Right lobe of liver (tissue), 6 donors: ENCODE measurements around the gene ACSL6. TPM values are rescaled to one million over a fixed set of nuclear protein-coding genes. Genes with fewer than 3 reads are reported as not detected.

Experiments
- ATAC-seq, 4 donors: fragments of 200-7000 bp; cut with Tn5 transposase; one replicate each; pipeline ENCODE4 v1.9.1; 2020; ENCODE audit warnings: mild to moderate bottlenecking in 4 of 4, moderate library complexity in 4 of 4
- DNase-seq, 3 donors: peaks; one replicate each; pipeline ENCODE4 v3.0.0-alpha.2; 2020
- H3K27ac ChIP-seq, 3 donors: fragments of 200-600 bp; one replicate each; pipeline ENCODE4 v1.8.0; 2022
- H3K27me3 ChIP-seq, 2 donors: fragments of 200-600 bp; one replicate each; pipeline ENCODE4 v1.8.0; 2022
- H3K36me3 ChIP-seq, 4 donors: fragments of 200-600 bp; sonication (generic) in 1 of 4; one replicate each; pipeline versions ENCODE4 v1.5.1 to v1.8.0; 2017 to 2022; ENCODE audit warnings: control low read depth in 1 of 4
- H3K4me1 ChIP-seq, 4 donors: fragments of 200-600 bp; sonication (generic) in 1 of 4; one replicate each; pipeline versions ENCODE4 v1.5.1 to v1.8.0; 2017 to 2022; ENCODE audit warnings: control low read depth in 1 of 4
- H3K4me3 ChIP-seq, 3 donors: fragments of 200-600 bp; one replicate each; pipeline ENCODE4 v1.8.0; 2022
- H3K9me3 ChIP-seq, 4 donors: fragments of 200-600 bp; sonication (generic) in 1 of 4; one replicate each; pipeline versions ENCODE4 v1.5.1 to v1.8.0; 2017 to 2022; ENCODE audit warnings: control low read depth in 1 of 4
- POLR2A ChIP-seq: fragments of 450-650 bp; IDR thresholded peaks from one replicate; pipeline ENCODE4 v1.6.1; 2017; ENCODE audit warnings: antibody characterized with exemption, mild to moderate bottlenecking
- WGBS: methylation state at CpG from one replicate; pipeline ENCODE4 v1.1.6; 2018; ENCODE audit warnings: low coverage, low lambda C conversion rate; ENCODE audit not compliant: insufficient coverage; ENCODE audit errors: missing lambda C conversion rate; 5-methylcytosine and 5-hydroxymethylcytosine counted together
- intact Hi-C, 2 donors: fragments of 100-400 bp; cut with DNase I; formaldehyde crosslinking; loops; one replicate each; pipeline versions ENCODE4 v1.11.2 to v1.14.1; 2022
- total RNA-seq, 6 experiments: library from RNA; depleted of rRNA in 2 of 6; stranded (reverse); fragments of >200 nt in 2 of 6; fragmentation: NEBNext Ultra II Directional in 3 of 6; extraction: Animal tissue kit (Norgen Biotek cat#: 25700) in 3 of 6; gene quantifications; one replicate each; pipeline versions ENCODE4 v1.1.0 to v1.2.4, GENCODE V29; 2016 to 2023
- TF ChIP-seq, protein P1 (sequence below), 4 donors: fragments of 200-600 bp in 3 of 4; fragments of 450-650 bp in 1 of 4; IDR thresholded peaks; one replicate each; pipeline versions ENCODE4 v1.5.1 to v1.8.0; 2016 to 2022; ENCODE audit warnings: antibody characterized with exemption in 4 of 4, mild to moderate bottlenecking in 2 of 4
- donor health status: DM: no; HTN: yes; CAD: no.
- donor health status: DM: no; HTN: no; CAD: no.
- donor health status: DM: no; HTN: no; CAD: no.
- donor health status: DM: no; HTN: yes; CAD: no.
- donor health status: DM: no; HTN: yes; CAD: no.

Gene ACSL6
- total RNA-seq, 6 experiments from 2014 or later: 1.3 to 6.0 (median 4.6) TPM

GRCh38 chr5:132003170-132003744, 8.2 kb downstream of the ACSL6 start:
- ATAC-seq: no peak
- WGBS: 54% methylated on average over 5 of the region's 12 CpGs
- intact Hi-C loops: loop anchor here (10.0 kb wide), 3 partner anchors 198 to 418 kb away; no protein-coding TSS in a partner anchor

GRCh38 chr5:132002757-132003156, 8.7 kb downstream of the ACSL6 start:
- H3K27ac ChIP-seq: no peak overlapping the region
- H3K4me1 ChIP-seq: peaks cover 0 to 16% (median 2%) of the 10 kb centered on the region in 4 donors
- H3K4me3 ChIP-seq: no peak overlapping the region
- intact Hi-C loops: loop anchor here (10.0 kb wide), 3 partner anchors 198 to 418 kb away; no protein-coding TSS in a partner anchor
- TF ChIP-seq, protein P1, sequence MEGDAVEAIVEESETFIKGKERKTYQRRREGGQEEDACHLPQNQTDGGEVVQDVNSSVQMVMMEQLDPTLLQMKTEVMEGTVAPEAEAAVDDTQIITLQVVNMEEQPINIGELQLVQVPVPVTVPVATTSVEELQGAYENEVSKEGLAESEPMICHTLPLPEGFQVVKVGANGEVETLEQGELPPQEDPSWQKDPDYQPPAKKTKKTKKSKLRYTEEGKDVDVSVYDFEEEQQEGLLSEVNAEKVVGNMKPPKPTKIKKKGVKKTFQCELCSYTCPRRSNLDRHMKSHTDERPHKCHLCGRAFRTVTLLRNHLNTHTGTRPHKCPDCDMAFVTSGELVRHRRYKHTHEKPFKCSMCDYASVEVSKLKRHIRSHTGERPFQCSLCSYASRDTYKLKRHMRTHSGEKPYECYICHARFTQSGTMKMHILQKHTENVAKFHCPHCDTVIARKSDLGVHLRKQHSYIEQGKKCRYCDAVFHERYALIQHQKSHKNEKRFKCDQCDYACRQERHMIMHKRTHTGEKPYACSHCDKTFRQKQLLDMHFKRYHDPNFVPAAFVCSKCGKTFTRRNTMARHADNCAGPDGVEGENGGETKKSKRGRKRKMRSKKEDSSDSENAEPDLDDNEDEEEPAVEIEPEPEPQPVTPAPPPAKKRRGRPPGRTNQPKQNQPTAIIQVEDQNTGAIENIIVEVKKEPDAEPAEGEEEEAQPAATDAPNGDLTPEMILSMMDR (IDR thresholded peaks at IDR 0.05): no peak
- TF ChIP-seq POLR2A: no peak
- DNase-seq (no peak), ATAC-seq (no peak)
- no CpG with 5 or more reads among the region's 2 CpGs for WGBS
- H3K9me3 ChIP-seq: no peaks in the 10 kb centered on the region
- no peaks in the 10 kb centered on the region for H3K27me3 ChIP-seq
- H3K36me3 ChIP-seq: no peaks in the 10 kb centered on the region

More at GRCh38 chr5:132003170-132003744, 8.2 kb downstream of the ACSL6 start:
- Histone ChIP-seq H3K27me3 (no peaks in the 10 kb centered on the region), H3K9me3 (no peaks in the 10 kb centered on the region), H3K27ac (no peak overlapping the region), H3K4me3 (no peak overlapping the region), H3K4me1 (peaks cover 0 to 11% (median 0%) of the 10 kb centered on the region in 4 donors), H3K36me3 (no peaks in the 10 kb centered on the region)
- no peak for DNase-seq
- TF ChIP-seq POLR2A: no peak
- TF ChIP-seq, protein P1 (IDR thresholded peaks at IDR 0.05): no peak

DNA sequence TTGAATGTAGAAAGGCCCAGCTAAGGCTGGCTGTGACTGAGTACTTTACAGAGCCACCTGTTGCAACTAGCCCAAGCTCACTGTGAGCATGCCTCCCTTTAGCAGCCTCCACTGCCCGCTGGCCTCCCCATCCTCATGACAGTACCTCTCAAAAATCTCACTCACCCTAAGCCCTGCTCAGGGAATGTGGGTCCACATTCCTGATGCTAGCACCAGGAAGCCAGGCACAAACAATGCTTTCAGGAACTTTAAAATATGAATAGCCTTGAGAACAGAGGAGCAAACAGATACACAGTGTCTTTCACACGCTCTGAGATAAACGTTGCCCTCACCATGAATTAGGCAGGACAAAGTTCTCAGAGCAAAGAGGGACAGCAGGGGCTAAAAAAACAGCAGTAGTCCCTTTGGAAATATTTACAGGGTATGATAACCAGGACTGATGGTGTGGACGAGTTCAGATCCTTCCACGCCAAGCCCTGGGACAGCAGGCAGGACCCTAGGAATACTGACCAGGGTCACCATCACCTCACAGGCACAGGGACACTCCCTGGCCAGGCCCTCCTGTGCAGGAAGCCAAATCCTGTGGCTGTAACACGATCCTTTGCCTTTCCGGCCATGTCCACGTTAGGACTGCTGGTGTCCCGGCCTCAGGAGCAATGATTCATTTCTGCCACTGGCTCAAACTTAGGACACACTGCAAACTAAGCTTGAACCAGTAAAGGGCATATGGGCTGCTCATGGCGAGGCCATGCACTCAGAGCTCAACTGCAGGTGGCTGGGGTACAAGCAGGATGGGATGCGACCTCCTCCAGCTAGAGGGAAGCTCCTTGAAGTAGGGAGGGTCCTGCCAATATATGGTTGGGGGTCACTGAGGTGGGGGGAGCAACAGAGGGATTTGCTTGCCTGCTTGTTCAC, 9.6 kb downstream of the ACSL6 start:
- H3K36me3 ChIP-seq: no peaks in the 10 kb centered on the region
- H3K27ac ChIP-seq: no peak overlapping the region
- no peak overlapping the region for H3K4me3 ChIP-seq
- TF ChIP-seq POLR2A: no peak
- TF ChIP-seq, protein P1 (IDR thresholded peaks at IDR 0.05): no peak
- intact Hi-C loops: loop anchor here (10.0 kb wide), 3 partner anchors 197 to 417 kb away; no protein-coding TSS in a partner anchor
- H3K27me3 ChIP-seq: no peaks in the 10 kb centered on the region
- H3K9me3 ChIP-seq: no peaks in the 10 kb centered on the region
- DNase-seq (no peak), ATAC-seq (no peak)
- 59% methylated on average over 6 of the region's 11 CpGs for WGBS
- peaks cover 0 to 24% (median 7%) of the 10 kb centered on the region in 4 donors for H3K4me1 ChIP-seq

GRCh38 chr5:132000677-132001453, 10.6 kb downstream of the ACSL6 start:
- peak in 2 of 4 donors; percentile 5 to 61 for ATAC-seq
- Histone ChIP-seq H3K9me3 (no peaks in the 10 kb centered on the region), H3K4me3 (no peak overlapping the region), H3K27me3 (no peaks in the 10 kb centered on the region), H3K36me3 (no peaks in the 10 kb centered on the region), H3K27ac (no peak overlapping the region), H3K4me1 (peaks cover 0 to 33% (median 11%) of the 10 kb centered on the region in 4 donors)
- peak in 1 of 3 donors; percentile 59 for DNase-seq
- TF ChIP-seq POLR2A: no peak
- TF ChIP-seq, protein P1 (IDR thresholded peaks at IDR 0.05): no peak
- intact Hi-C loops: loop anchor here (10.0 kb wide), 3 partner anchors 196 to 416 kb away; no protein-coding TSS in a partner anchor
- 42% methylated on average over 4 of the region's 7 CpGs for WGBS
